ENCODE measurements around the gene MDN1.

GRCh38 chr6:89769572-89769971 is 50.0 kb downstream of the MDN1 start:
- TF ChIP-seq CTCF (IDR thresholded peaks at IDR 0.05; ENCODE audit: low read depth, low read length) (no peak), EZH2phosphoT487 (IDR thresholded peaks at IDR 0.05; ENCODE audit: low read depth) (no peak)

Data from OCI-LY3 (cell line).